GM21423 (cell line): ENCODE results near the gene ZNF771.
"Not testable (repeated sequence)": the region's sequence is repeated elsewhere in the genome, so short reads cannot be mapped to it uniquely, and the experiment has no call there.

Experiments
- ATAC-seq: cut with Tn5 transposase; IDR thresholded peaks from one replicate; pipeline ENCODE4 v1.9.1; 2021; ENCODE audit warnings: mild to moderate bottlenecking, moderate library complexity; ENCODE audit not compliant: unreplicated experiment

Gene ZNF771

DNA sequence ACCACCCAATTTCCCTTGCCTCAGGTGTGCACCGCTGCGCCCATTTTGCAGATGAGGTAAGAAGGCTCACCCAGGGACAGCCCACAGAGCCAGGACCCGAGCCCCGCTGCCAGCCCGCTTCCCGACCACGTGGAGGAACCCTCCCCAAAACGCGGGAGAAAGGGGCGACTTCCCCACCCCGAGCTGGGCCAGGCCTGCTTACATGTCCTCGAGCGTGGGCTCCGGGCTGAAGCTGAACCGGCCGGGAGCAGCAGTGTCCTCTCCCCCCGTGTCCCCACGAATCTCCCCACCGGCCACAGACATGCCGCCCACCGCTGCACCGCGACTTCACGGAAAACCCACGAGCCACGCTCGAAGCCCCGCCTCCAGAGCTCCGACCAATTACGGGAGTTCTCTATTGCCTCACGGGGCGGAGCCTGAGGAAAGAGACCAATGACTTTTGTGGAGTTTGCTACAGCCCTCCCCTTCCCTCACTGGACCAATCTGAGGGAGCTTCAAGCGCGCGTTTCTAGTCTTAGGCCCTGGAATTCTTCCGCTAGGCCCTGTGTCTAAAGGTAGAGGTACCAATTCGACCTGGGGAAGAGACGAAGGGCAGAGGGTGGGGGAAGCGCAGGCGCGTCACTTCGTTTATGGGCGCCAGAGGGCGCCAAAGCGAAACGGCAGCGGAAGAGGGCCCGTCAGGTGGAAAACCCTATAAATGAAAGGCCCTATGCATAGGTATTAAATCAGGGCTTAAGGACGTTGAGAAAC lies 22.4 kb downstream of the ZNF771 start, which contains the start of gene DCTPP1:
Gene DCTPP1, minus strand, starts transcription at position 353 of the 750 bp plus-strand sequence. Its CDS starts 50 bp downstream, at position 303.
- peak; percentile 96 for ATAC-seq

DNA sequence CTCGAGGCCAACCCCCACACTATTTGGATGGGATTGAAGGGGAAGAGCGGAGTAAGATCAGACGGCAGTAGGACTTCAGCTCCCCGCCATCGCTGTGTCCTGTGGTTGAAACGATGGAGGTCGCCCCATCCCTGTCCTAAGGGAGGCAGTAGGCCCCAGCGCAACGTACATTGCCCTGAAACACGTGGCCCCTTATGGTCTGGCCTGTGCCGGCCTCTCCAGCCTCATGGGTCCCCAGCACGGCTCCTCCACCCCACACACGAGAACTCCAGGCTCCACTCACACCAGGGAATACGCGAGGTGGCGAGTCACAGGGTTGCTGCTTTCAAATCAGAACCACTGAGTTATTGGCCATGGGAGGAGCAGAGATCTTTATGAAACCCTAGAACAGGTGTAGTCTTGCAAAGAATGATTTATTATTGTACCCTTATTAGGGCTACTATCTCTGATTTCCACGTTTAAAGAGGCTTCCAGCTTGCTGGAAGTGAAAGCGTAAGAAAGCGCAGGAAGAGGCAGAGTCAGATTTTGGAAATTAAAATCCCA lies 23.1 kb downstream of the ZNF771 start:
- no peak for ATAC-seq

DNA sequence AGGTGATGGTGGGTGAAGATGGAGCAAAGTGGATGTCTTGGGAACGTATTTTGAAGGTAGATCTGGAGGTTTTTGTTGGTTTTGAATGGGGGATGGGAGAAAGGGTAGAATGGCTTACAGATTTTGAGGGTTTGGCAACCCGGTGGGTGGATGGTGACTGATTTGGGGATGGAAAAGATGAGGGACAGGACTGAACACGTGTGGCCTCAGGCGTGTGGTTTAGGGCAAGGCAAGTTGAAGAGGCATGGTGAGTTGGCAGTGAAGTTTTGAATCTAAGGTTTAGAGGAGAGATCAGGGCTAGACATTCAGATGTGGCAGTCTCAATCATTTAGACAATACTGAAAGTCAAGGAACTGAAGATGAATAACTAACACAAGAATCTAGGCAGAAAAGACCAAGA lies 27.4 kb downstream of the ZNF771 start:
- ATAC-seq: no peak

DNA sequence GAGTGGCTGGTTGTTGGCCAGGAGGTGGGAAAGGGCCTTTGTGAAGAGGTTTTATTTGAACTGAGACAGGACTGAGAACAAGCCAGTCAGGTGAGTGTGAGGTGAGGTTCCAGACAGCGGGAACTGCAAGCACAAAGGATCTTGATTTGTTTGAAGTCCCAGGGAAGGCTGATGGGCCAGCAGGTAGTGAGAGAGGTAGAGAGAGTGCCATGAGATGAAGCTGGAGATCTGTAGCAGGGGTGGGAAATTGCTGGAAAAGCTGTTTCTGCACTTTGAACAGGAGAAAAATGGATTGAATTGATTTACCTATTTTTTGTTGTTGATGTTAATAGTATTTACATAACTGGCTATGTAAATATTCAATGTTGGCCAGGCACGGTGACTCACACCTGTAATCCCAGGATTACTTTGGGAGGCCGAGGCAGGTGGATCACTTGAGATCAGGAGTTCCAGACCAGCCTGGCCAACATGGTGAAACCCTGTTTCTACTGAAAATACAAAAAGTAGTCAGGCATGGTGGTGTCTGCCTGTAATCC lies 30.2 kb downstream of the ZNF771 start:
- ATAC-seq: no peak

DNA sequence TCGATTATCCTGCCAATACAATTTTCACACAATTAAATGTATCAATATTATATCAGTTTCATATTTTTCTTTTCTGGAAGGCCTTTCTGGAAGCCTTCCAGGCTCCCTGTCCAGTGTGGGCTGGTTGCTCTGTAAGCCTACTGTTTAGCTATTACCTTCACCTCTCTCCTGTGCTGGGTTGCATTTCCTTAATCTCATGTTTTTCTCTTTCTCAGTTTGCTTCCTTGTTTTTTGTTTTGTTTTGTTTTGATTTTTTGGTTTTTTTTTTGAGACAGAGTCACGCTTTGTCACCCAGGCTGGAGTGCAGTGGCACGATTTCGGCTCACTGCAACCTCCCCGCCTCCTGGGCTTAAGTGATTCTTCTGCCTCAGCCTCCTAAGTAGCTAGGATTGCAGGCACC lies 31.4 kb downstream of the ZNF771 start:
- ATAC-seq: no peak

DNA sequence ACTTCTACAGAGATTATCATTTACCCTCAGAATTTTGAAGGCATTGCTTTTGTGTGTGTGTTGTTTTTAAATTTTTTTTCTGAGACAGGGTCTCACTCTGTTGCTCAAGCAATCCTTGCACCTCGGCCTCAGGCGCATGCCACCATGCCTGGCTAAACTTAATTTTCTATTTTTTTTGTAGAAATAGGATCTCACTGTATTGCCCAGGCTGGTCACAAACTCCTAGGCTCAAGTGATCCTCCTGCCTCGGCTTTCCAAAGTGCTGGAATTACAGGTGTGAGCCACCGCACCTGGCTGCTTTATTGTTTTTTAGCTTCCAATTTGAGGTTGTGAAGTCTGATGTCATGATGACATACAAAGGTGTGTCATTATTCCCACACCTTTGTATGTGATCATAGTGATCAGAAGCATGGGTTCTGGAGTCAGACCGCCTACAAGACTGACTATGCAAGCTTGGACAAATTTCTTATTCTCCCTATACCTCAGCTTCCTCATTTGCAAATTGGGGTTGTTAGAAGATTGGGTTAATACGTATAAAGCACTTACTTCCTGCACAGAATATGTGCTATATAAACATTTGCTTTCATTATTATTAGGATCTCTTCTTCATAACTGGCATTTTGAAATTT lies 32.4 kb downstream of the ZNF771 start:
- ATAC-seq: no peak

DNA sequence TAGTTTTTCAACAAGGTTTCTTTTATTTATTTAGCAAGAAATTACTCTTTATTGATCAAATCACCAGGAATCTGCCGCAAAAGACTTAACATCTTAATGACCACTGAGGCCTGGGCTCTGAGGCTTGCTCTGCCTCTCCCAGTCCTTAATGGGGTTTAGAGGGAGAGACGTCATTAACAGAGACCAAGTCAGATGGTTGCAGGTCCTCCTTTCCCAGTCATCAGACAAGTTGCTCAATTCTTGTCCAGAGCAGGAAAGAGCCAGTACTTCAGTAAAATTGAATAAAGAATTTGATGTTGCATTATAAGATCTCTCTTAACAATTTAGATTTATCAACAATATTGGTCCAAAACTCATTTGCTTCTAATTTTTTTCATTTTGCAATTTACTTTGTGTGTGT lies 36.2 kb downstream of the ZNF771 start:
- ATAC-seq: no peak

DNA sequence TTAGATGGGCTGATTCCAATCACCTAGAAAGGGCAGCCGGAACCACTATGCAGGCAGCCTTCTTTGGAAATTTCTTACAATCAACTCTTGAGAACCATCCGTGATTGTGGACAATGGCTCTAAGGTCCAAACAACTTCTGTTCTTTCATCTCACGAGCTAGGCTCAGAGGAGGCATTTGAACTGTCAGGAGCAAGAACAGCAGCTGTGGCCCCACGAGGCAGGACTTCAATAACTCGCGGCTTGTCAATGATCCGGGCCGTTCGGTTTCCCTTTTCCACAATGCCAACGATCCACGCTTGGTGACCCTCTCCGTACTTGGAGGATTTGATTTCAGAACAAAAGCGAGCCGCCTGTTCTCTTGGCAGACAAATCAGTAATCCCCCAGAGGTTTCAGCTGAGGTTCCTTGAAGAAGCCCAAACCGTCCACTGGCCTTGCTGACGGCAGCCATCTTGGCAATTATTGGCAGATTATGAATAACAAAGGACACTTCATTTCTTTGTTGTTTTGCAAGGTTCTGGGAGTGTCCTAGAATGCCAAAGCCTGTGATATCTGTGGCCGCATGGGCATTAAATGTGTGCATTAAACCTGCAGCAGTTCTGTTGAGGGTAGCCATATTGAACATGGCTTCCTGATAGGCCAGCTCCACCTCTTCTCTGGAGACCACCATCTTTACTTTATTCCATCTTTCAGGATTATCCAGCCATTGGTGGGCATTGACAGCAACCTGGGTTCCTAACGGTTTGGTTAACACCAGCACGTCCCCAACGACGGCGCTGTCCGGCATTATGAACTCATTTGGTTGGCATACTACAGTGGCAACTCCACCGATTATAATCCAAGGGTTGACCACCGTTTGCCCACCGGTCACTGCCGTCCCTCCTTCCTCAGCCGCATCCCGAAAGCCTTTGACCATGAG lies 37.1 kb downstream of the ZNF771 start:
- ATAC-seq: no peak

DNA sequence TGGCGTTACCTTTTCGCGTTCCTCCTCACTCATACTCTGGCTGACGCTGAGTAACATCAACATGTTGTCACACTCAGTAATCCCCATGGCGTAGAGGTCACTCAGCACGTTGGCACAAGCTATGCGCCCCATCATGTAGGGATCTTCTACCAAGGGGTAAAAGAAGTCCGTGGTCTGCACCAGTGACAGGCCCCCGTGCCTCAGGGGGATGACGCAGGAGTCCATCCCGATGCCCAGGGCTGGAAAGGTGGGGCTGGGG lies 37.7 kb downstream of the ZNF771 start:
- ATAC-seq: no peak

DNA sequence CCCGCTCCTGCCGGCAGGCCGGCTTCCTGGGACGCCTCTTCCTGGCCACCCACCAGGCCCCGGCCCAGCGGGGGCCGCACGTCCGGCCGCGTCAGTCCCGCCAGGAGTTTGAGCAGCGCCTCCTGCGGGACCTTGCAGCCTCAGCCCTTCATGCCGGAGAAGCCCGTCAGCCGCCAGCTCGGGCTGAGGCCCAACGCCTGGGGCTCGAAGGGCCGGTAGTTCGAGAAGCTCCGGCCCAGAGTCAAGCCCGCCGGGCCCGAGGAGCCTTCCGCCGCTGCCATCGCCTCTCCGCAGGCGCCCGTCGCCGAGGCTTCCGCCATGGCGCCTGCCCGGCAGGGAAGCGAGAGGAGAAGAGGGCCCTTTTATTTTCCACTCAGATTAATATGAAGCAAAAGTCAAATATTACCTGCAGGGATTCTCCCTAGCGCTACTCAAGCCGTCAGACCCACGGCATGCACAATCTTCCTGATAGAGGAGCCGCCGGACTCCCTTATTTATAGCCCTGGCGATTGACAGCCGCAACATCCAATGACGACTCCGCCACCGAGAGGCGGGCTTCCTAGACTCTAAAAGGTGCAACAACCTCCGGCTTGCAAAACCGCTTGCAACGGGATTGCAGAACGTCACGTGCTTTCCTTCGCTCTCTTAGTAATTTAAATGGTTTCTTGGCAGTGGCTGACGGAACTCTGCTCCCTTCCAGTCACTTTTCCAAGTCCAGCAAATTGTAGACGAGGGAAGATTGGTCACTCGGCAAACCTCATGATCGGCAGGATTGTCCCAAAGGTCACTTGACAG lies 38.2 kb downstream of the ZNF771 start, which contains the start of gene SEPHS2:
Gene SEPHS2, minus strand, starts transcription at position 467 of the 795 bp plus-strand sequence. Its CDS starts 147 bp downstream, at position 320.
- ATAC-seq: peak; percentile 81

DNA sequence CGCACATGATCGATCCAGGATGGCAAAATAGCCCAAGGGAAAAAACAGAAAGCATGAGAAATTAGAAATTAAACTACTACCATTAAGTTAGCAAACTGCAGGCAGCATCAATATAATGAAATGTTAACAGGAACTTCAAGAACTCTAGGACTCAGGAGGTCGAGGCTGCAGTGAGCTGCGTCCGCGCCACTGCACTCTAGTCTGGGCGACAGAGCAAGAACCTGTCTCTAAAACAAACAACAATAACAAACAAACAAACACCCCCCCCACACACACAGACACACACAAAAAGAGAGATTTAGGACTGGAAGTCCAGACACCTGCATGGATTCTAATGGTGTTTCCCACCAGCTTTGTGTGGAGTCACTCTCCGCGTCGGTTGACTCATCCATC lies 38.8 kb downstream of the ZNF771 start:
- ATAC-seq: no peak

DNA sequence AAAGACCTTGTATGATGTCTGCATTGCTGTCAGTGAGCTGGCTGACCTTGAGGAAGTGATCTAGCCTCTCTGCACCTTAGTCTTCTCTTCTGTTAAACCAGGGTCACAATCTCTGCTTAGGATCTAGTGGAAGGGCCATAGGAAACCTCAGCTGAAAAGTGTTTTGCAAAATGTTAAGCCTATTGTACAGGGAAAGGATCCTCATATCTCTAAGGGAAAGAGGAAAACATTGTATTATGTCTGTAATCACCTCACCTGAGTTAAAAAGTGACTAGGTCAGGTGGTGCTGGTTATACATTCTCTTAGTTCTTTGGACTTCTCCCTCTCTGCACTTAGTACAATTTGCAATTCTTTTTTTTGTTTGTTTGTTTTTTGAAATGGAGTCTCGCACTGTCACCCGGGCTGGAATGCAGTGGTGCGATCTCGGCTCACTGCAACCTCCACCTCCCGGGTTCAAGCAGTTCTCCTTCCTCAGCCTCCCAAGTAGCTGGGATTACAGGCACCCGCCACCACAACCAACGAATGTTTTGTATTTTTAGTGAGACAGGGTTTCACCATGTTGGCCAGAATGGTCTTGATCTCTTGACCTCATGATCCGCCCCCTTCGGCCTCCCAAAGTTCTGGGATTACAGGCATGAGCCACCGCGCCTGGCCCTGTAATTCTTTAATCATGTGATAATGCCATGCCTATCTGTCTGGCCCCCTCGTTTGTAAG lies 40.3 kb downstream of the ZNF771 start:
- no peak for ATAC-seq

DNA sequence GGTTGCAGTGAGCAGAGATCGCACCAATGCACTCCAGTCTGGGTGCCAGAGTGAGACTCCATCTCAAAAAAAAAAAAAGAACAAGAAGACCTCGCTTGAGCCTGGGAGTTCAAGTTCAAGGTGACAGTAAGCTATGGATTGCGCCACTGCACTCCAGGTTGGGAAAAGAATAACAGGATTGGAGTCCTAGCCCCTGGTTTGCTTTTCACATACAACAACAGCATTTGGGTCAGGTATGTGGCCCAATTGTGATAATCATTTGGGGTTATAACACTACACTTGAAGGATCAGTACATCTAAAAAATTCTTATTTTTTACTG lies 41.7 kb downstream of the ZNF771 start:
- ATAC-seq: no peak

DNA sequence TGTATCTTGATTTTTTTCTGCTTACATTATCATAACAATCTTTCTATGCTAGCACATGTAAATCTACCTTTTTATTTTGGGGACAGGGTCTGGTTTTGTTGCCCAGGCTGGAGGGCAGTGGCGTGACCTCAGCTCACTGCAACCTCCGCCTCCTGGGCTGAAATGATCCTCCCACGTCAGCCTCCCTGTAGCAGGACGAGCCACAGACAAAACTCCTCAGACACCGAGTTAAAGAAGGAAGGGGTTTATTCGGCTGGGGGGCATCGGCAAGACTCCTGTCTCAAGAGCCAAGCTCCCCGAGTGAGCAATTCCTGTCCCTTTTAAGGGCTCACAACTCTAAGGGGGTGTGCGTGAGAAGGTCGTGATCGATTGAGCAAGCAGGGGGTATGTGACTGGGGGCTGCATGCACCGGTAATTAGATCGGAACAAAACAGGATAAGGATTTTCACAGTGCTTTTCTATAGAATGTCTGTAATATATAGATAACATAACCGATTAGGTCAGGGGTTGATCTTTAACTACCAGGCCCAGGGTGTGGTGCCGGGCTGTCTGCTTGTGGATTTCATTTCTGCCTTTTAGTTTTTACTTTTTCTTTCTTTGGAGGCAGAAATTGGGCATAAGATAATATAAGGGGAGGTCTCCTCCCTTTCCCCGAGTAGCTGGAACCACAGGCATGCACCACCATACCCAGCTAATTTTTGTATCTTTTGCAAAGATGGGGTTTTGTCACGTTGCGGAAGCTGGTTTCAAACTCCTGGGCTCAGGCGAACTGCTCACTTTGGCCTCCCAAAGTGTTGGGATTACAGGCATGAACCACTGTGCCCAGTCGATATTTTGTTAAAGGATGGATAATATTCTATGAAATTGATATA lies 45.5 kb downstream of the ZNF771 start:
- ATAC-seq: not testable (repeated sequence)

DNA sequence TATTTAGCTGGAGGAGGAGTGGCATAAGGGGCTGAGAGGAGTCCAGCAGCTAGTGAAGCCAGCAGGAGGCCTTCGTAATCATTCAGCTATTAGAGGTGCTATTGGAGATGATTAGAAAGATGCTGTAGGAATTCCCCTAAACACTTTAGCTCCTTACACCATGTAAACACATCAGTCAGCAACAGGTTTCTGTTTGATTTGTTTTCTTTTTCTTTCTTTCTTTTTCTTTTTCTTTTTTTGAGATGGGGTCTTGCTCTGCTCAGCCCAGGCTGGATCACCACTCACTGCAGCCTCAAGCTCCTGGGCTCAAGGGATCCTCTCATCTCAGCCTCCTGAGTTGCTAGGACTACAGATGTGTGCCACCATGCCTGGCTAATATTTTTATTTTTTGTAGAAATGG lies 48.9 kb downstream of the ZNF771 start:
- ATAC-seq: no peak

DNA sequence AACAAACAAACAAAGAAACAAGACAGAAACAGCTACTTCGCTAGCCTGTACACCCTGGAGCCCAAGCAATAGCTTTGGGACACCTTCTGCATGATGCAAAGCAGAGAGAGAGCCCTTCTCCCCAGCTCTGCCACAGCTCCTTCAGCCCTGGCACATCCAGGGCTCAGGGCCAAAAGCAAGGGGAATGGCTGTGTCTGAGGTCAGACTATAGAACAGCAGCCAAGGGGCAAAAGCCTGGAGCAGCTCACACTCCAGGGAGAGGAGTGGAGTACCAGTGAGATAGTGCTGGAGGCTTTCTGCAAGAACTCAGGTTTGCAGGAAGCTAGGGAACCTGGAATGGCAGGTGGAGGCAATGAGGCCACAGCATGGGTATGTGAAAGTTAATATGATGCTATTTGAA lies 49.9 kb downstream of the ZNF771 start:
- no peak for ATAC-seq

DNA sequence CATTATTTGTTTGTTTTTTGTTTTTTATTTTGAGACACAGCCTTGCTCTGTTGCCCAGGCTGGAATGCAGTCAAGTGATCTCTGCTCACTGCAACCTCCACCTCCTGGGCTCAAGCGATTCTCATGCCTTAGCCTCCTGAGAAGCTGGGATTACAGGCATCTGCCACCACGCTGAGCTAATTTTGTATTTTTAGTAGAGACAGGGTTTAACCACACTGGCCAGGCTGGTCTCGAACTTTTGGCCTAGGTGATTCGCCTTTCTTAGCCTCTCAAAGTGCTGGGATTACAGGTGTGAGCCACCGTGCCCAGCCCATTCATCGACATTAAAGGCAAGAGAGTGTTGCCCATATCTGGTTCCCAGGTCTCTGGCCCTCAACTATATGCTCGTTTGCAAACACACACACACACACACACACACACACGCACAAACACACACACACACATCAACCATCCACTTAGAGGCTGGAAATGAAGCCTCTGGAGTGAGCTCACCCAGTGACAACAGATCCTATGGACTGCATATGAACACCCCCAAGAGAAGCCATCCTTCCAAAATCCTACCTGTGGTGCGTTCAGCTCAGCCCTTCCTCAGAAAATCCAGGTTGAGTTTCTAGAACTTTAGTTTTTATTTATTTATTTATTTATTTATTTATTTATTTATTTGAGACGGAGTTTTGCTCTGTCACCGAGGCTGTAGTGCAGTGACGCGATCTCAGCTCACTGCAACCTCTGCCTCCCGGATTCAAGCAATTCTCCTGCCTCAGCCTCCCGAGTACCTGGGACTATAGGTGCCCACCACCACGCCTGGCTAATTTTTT lies 50.5 kb downstream of the ZNF771 start:
- no peak for ATAC-seq
